Measurements from ENCODE around the gene FREM2. TPM values are rescaled to one million over a fixed set of nuclear protein-coding genes. Genes with fewer than 3 reads are reported as not detected.

Gene FREM2
- total RNA-seq, 1 experiment from 2014 or later, result 0.05 TPM

GRCh38 chr13:38730332-38730731 is 43.5 kb downstream of the FREM2 start:
- no peaks in the 10 kb centered on the region for H3K79me2 ChIP-seq (ENCODE audit: insufficient read depth, low read length)
- no peaks in the 10 kb centered on the region for H3K9me2 ChIP-seq (ENCODE audit: insufficient read depth)
- H3K36me3 ChIP-seq (ENCODE audit: control insufficient read depth in 1 of 2, insufficient read depth in 2 of 2, low read length in 2 of 2), result no peaks in the 10 kb centered on the region
- H3K4me2 ChIP-seq (ENCODE audit: low read length), result no peak overlapping the region
- no peaks in the 10 kb centered on the region for H4K20me1 ChIP-seq (ENCODE audit: insufficient read depth)
- H2AFZ ChIP-seq (ENCODE audit: low read depth, low read length, poor library complexity, severe bottlenecking), result no peak overlapping the region
- intact Hi-C loops (cut with micrococcal nuclease), result no loop called here
- POLR2A ChIA-PET, result no interaction called here
- peaks cover 0 to 4% of the 10 kb centered on the region in 2 experiments; a peak in 1 of 4 replicates for H3K9me3 ChIP-seq (ENCODE audit: control insufficient read depth in 1 of 2, insufficient read depth in 1 of 2, low read depth in 1 of 2, low read length in 2 of 2)
- H3K27me3 ChIP-seq (ENCODE audit: insufficient read depth, low read length), result no peaks in the 10 kb centered on the region
- no peak overlapping the region for H3K4me3 ChIP-seq (replicated peaks in 1 of 2; ENCODE audit: low read depth in 1 of 2, low read length in 2 of 2)
- DNase-seq (ENCODE audit: low read depth, low spot score) (no peak), ATAC-seq (no peak)
- H3K27ac ChIP-seq (ENCODE audit: low read depth, low read length), result no peak overlapping the region
- no peak for TF ChIP-seq SP1 (IDR thresholded peaks at IDR 0.05; ENCODE audit: low read depth)
- no peak for TF ChIP-seq SRF (IDR thresholded peaks at IDR 0.05; ENCODE audit: low read depth)
- no peak for TF ChIP-seq REST (IDR thresholded peaks at IDR 0.05; ENCODE audit: low read depth)
- no peak for TF ChIP-seq MAX (IDR thresholded peaks at IDR 0.05)
- TF ChIP-seq YY1 (IDR thresholded peaks at IDR 0.05; ENCODE audit: extremely low read depth, insufficient replicate concordance, low read depth, low read length), result no peak
- no peak for TF ChIP-seq CBX3 (IDR thresholded peaks at IDR 0.05; ENCODE audit: low read depth)
- no peak for TF ChIP-seq SIN3A (IDR thresholded peaks at IDR 0.05; ENCODE audit: low read depth)
- no peak for TF ChIP-seq CTCF (IDR thresholded peaks at IDR 0.05 in 2 of 3, conservative IDR thresholded peaks at IDR 0.05 in 1 of 3; ENCODE audit: borderline replicate concordance in 1 of 3, insufficient read depth in 1 of 3, low read depth in 2 of 3, low read length in 2 of 3)
- TF ChIP-seq ZBTB33 (IDR thresholded peaks at IDR 0.05; ENCODE audit: extremely low read depth, insufficient replicate concordance, low read length), result no peak
- TF ChIP-seq RAD21 (IDR thresholded peaks at IDR 0.05; ENCODE audit: low read depth), result no peak
- TF ChIP-seq EGR1 (IDR thresholded peaks at IDR 0.05; ENCODE audit: low read depth), result no peak
- no peak for TF ChIP-seq TCF7L2 (IDR thresholded peaks at IDR 0.05; ENCODE audit: borderline replicate concordance, extremely low read depth, insufficient read depth, insufficient read length)
- no peak for TF ChIP-seq POLR2A (IDR thresholded peaks at IDR 0.05; ENCODE audit: borderline replicate concordance, extremely low read depth, insufficient read depth, insufficient read length)
- no peak for TF ChIP-seq JUND (IDR thresholded peaks at IDR 0.05)
- TF ChIP-seq EZH2 (IDR thresholded peaks at IDR 0.05), result no peak
- TF ChIP-seq POLR2AphosphoS5 (IDR thresholded peaks at IDR 0.05; ENCODE audit: low read depth, low read length), result no peak
- no peak for TF ChIP-seq EZH2phosphoT487 (IDR thresholded peaks at IDR 0.05; ENCODE audit: borderline replicate concordance)
- no peak for TF ChIP-seq ELF1 (IDR thresholded peaks at IDR 0.05; ENCODE audit: borderline replicate concordance, low read depth)
- BruUV-seq (replicated peaks), result no TSS peak
- no peaks in the 10 kb centered on the region for H3K4me1 ChIP-seq (ENCODE audit: control insufficient read depth in 1 of 2, insufficient read depth in 2 of 2, low read length in 2 of 2)
- H3K9ac ChIP-seq (ENCODE audit: low read length), result no peak overlapping the region
- CTCF ChIA-PET, result no interaction called here
- RAD21 ChIA-PET (ENCODE audit: low non-redundant PET in 1 of 2, low total read pairs in 2 of 2, uncharacterized antibody in 2 of 2, unreplicated experiment in 2 of 2), result no interaction called here

All from HCT116 (cell line).